ENCODE measurements around the gene UGT1A7. TPM values are rescaled to one million over a fixed set of nuclear protein-coding genes. Genes with fewer than 3 reads are reported as not detected.
"Not testable (repeated sequence)": the region's sequence is repeated elsewhere in the genome, so short reads cannot be mapped to it uniquely, and the experiment has no call there.

Gene UGT1A7
- total RNA-seq, 1 experiment from 2014 or later: not detected

- no peak for DNase-seq (ENCODE audit: extremely low read depth, low read depth)
These were observed 2.5 kb upstream of the UGT1A7 start for GRCh38 chr2:233679196-233679595.

GRCh38 chr2:233680361-233681045 is 1.2 kb upstream of the UGT1A7 start:
- no peak for DNase-seq (ENCODE audit: extremely low read depth, low read depth)

GRCh38 chr2:233684640-233685039 is 2.9 kb downstream of the UGT1A7 start:
- DNase-seq (ENCODE audit: extremely low read depth, low read depth): no peak

GRCh38 chr2:233686928-233687327 is 5.2 kb downstream of the UGT1A7 start:
- no peak for DNase-seq (ENCODE audit: extremely low read depth, low read depth)

- peak; percentile 66 for DNase-seq (ENCODE audit: extremely low read depth, low read depth)
These were observed 6.6 kb downstream of the UGT1A7 start for GRCh38 chr2:233688341-233688740.

- no peak for DNase-seq (ENCODE audit: extremely low read depth, low read depth)
These were observed 7.3 kb downstream of the UGT1A7 start for GRCh38 chr2:233689031-233689430.

- no peak for DNase-seq (ENCODE audit: extremely low read depth, low read depth)
These were observed 7.8 kb downstream of the UGT1A7 start for GRCh38 chr2:233689501-233689900.

- peak; percentile 27 for DNase-seq (ENCODE audit: extremely low read depth, low read depth)
These were observed 8.7 kb downstream of the UGT1A7 start for GRCh38 chr2:233690444-233690843.

- DNase-seq (ENCODE audit: extremely low read depth, low read depth): no peak
These were observed 10.0 kb downstream of the UGT1A7 start for GRCh38 chr2:233691443-233692433.

GRCh38 chr2:233692648-233693047 is 10.9 kb downstream of the UGT1A7 start, which contains the start of gene UGT1A6:
UGT1A6 (plus strand) TSS chr2:233692890; CDS start chr2:233693005, 115 bp downstream.
- no peak for DNase-seq (ENCODE audit: extremely low read depth, low read depth)

GRCh38 chr2:233693963-233694362 is 12.3 kb downstream of the UGT1A7 start:
- DNase-seq (ENCODE audit: extremely low read depth, low read depth): no peak

GRCh38 chr2:233698740-233699139 is 17.0 kb downstream of the UGT1A7 start:
- peak; percentile 38 for DNase-seq (ENCODE audit: extremely low read depth, low read depth)

- peak; percentile 91 for DNase-seq (ENCODE audit: extremely low read depth, low read depth)
These were observed 17.8 kb downstream of the UGT1A7 start for GRCh38 chr2:233699424-233700027.

GRCh38 chr2:233700028-233700635 is 18.4 kb downstream of the UGT1A7 start:
- DNase-seq (ENCODE audit: extremely low read depth, low read depth): peak; percentile 96

GRCh38 chr2:233700842-233701241 is 19.1 kb downstream of the UGT1A7 start:
- not testable (repeated sequence) for DNase-seq (ENCODE audit: extremely low read depth, low read depth)

- no peak for DNase-seq (ENCODE audit: extremely low read depth, low read depth)
These were observed 20.5 kb downstream of the UGT1A7 start for GRCh38 chr2:233702238-233702637.

- no peak for DNase-seq (ENCODE audit: extremely low read depth, low read depth)
These were observed 24.3 kb downstream of the UGT1A7 start for GRCh38 chr2:233705911-233706506.

- DNase-seq (ENCODE audit: extremely low read depth, low read depth): peak; percentile 37
These were observed 25.0 kb downstream of the UGT1A7 start for GRCh38 chr2:233706720-233707119.

- DNase-seq (ENCODE audit: extremely low read depth, low read depth): peak; percentile 51
These were observed 26.4 kb downstream of the UGT1A7 start for GRCh38 chr2:233707940-233708644.

- DNase-seq (ENCODE audit: extremely low read depth, low read depth): no peak
These were observed 27.2 kb downstream of the UGT1A7 start for GRCh38 chr2:233708942-233709341.
